ENCODE data around the gene MTA3. TPM values are rescaled to one million over a fixed set of nuclear protein-coding genes. Genes with fewer than 3 reads are reported as not detected.

The MTA3 gene
- total and polyA plus RNA-seq, 9 of the 15 experiments (the other 6 are each of a cell fraction or from before 2014, with no cell fraction given): 12.4 to 39.6 (median 23.5) TPM

- no TSS peak for BruUV-seq (replicated peaks)
- H3K27ac ChIP-seq (ENCODE audit: extremely low read depth, low read depth, low read length): no peak overlapping the region
- H3K9ac ChIP-seq (ENCODE audit: insufficient read depth in 1 of 2, low read depth in 2 of 2, low read length in 2 of 2): no peak overlapping the region
- no peak overlapping the region for H3K4me3 ChIP-seq
- intact Hi-C loops (cut with micrococcal nuclease): no loop called here
- no peak overlapping the region for H2AFZ ChIP-seq (ENCODE audit: low read depth, low read length)
- CTCF ChIA-PET (ENCODE audit: low intra/inter-chr PET ratio): no interaction called here
- no peaks in the 10 kb centered on the region for H3K9me1 ChIP-seq (ENCODE audit: control insufficient read depth, insufficient read depth, low read length)
- no peaks in the 10 kb centered on the region for H3K4me1 ChIP-seq (replicated peaks in 1 of 2; ENCODE audit: control insufficient read depth in 2 of 2, insufficient read depth in 2 of 2, low read length in 2 of 2)
- H3K79me2 ChIP-seq (ENCODE audit: control insufficient read depth, insufficient read depth, low read length): no peaks in the 10 kb centered on the region
- no peak for ATAC-seq
- no peaks in the 10 kb centered on the region for H3K36me3 ChIP-seq (ENCODE audit: control insufficient read depth, insufficient read depth, low read length)
- 0% methylated on average over 1 of the region's 1 CpG for WGBS (ENCODE audit: insufficient coverage, low coverage, missing lambda C conversion rate)
- H3K4me2 ChIP-seq (ENCODE audit: insufficient read depth, low read length): no peak overlapping the region
- no peaks in the 10 kb centered on the region for H3K27me3 ChIP-seq (ENCODE audit: control insufficient read depth in 2 of 2, insufficient read depth in 2 of 2, low read length in 2 of 2)
- in situ Hi-C loops (cut with MboI): no loop called here
- FAIRE-seq: no peak
- POLR2A ChIA-PET: no interaction called here
- no peak for DNase-seq (ENCODE audit: extremely low read depth in 1 of 4, low spot score in 3 of 4)
- no peaks in the 10 kb centered on the region; the same call in 1 of the 2 replicates for H3K9me3 ChIP-seq (replicated peaks; ENCODE audit: control insufficient read depth, insufficient read depth, low read depth, low read length)
- no peaks in the 10 kb centered on the region for H4K20me1 ChIP-seq (replicated peaks; ENCODE audit: control insufficient read depth, insufficient read depth, low read length)
- no peak for TF ChIP-seq ZNF586 (CRISPR knock-in tag; conservative IDR thresholded peaks at IDR 0.05)
- TF ChIP-seq, protein P1, sequence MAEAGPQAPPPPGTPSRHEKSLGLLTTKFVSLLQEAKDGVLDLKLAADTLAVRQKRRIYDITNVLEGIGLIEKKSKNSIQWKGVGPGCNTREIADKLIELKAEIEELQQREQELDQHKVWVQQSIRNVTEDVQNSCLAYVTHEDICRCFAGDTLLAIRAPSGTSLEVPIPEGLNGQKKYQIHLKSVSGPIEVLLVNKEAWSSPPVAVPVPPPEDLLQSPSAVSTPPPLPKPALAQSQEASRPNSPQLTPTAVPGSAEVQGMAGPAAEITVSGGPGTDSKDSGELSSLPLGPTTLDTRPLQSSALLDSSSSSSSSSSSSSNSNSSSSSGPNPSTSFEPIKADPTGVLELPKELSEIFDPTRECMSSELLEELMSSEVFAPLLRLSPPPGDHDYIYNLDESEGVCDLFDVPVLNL (CRISPR knock-in tag; IDR thresholded peaks at IDR 0.05; ENCODE audit: low read depth): no peak
- TF ChIP-seq RBBP5 (IDR thresholded peaks at IDR 0.05; ENCODE audit: borderline replicate concordance, insufficient read depth, low read length, poor library complexity, severe bottlenecking): no peak
- no peak for TF ChIP-seq ZKSCAN3 (CRISPR knock-in tag; IDR thresholded peaks at IDR 0.05)
- TF ChIP-seq, protein P2, sequence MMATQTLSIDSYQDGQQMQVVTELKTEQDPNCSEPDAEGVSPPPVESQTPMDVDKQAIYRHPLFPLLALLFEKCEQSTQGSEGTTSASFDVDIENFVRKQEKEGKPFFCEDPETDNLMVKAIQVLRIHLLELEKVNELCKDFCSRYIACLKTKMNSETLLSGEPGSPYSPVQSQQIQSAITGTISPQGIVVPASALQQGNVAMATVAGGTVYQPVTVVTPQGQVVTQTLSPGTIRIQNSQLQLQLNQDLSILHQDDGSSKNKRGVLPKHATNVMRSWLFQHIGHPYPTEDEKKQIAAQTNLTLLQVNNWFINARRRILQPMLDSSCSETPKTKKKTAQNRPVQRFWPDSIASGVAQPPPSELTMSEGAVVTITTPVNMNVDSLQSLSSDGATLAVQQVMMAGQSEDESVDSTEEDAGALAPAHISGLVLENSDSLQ (IDR thresholded peaks at IDR 0.05): no peak
- TF ChIP-seq ZNF146 (CRISPR knock-in tag; IDR thresholded peaks at IDR 0.05; ENCODE audit: unreplicated experiment): no peak
- TF ChIP-seq BRCA1 (IDR thresholded peaks at IDR 0.05): no peak
- TF ChIP-seq BRCA1 (CRISPR knock-in tag; IDR thresholded peaks at IDR 0.05): no peak
- no peak for TF ChIP-seq LCOR (CRISPR knock-in tag; IDR thresholded peaks at IDR 0.05)
- no peak for TF ChIP-seq GABPB1 (CRISPR knock-in tag; IDR thresholded peaks at IDR 0.05)
- no peak for TF ChIP-seq TSC22D4 (tag; IDR thresholded peaks at IDR 0.05)
- TF ChIP-seq EWSR1 (IDR thresholded peaks at IDR 0.05; ENCODE audit: borderline replicate concordance, low read depth, partially characterized antibody): no peak
- TF ChIP-seq SMARCA5 (IDR thresholded peaks at IDR 0.05): no peak
- TF ChIP-seq PRMT5 (CRISPR knock-in tag; IDR thresholded peaks at IDR 0.05): no peak
- no peak for TF ChIP-seq ETS2 (tag; IDR thresholded peaks at IDR 0.05; ENCODE audit: borderline replicate concordance, poor library complexity, severe bottlenecking)
- TF ChIP-seq NEUROD1 (IDR thresholded peaks at IDR 0.05; ENCODE audit: borderline replicate concordance, low read depth, low read length, partially characterized antibody): no peak
- TF ChIP-seq CTCFL (IDR thresholded peaks at IDR 0.05; ENCODE audit: borderline replicate concordance, insufficient read depth, low read depth, low read length, poor library complexity, severe bottlenecking): no peak
These were observed 165.4 kb downstream of the MTA3 start for GRCh38 chr2:42733852-42734251.

Measured in K562 (cell line).